Neural cell (in vitro differentiated cells): ENCODE results near the gene AOX1.

Experiments used
- CTCF ChIP-seq: fragments of 450-650 bp; IDR thresholded peaks from 2 replicates; pipeline ENCODE4 v1.5.1; 2014; ENCODE audit warnings: antibody characterized with exemption, mild to moderate bottlenecking, moderate library complexity; ENCODE audit not compliant: poor library complexity, severe bottlenecking
- TAF1 ChIP-seq: IDR thresholded peaks from 2 replicates; pipeline ENCODE4 v1.6.1; 2012; ENCODE audit warnings: low read depth

DNA sequence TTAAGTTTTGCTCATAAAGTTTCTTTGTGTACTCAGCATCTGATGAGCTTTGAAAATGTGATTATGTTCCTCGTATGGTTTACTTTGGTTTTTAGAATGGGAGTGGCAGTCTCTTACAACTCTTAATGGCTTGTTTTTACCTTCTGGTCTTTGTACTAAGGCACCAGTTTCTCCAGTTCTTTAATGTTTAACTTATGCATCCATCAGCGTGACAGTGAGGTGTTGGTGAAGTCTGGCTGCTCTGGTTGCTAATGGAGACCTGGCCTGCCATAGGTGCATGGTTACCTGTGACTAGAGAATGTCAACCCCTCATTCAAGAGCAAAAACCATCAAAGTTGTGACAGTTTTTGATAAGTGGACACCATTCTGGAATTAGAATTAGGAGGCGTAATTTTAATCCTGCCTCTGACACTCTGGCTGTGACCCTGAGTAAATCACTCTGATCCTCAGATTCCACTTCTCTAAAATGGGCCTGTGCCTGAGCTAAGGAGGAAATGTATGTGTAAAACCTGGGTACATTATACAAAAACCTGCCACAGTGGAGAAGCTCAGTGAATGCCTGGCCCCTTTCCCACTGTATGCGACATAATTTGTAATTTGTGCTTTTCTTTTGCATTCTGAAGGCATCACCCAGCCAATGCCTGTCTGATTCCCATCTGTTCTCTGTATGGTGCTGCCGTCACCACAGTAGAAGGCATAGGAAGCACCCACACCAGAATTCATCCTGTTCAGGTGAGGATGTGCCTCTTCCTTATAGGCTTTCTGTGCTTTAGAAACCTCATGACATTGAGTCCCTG lies 11.2 kb downstream of the AOX1 start:
- TF ChIP-seq CTCF (no peak), TAF1 (no peak)
